Esophagus muscularis mucosa (tissue), 4 donors: ENCODE data around the gene THG1L. TPM values are rescaled to one million over a fixed set of nuclear protein-coding genes. Genes with fewer than 3 reads are reported as not detected.
A peak's percentile ranks its signal among the peaks of the same experiment; 100 is the strongest.

ENCODE experiments used
- DNase-seq: peaks from one replicate; pipeline ENCODE4 v3.0.0-alpha.2; 2017; ENCODE audit errors: extremely low spot score
- H3K27ac ChIP-seq, 4 donors: fragments of 200-600 bp; sonication (generic); replicated peaks in 1 of 4; 1 replicate in 3 of 4; 2 replicates in 1 of 4; pipeline ENCODE4 v1.5.1; 2016 to 2019; ENCODE audit warnings: mild to moderate bottlenecking in 1 of 4
- H3K27me3 ChIP-seq, 4 donors: fragments of 200-600 bp; sonication (generic); one replicate each; pipeline versions ENCODE4 v1.5.1 to v1.6.0; 2016 to 2019
- H3K36me3 ChIP-seq, 4 donors: fragments of 200-600 bp; sonication (generic); one replicate each; pipeline ENCODE4 v1.5.1; 2016 to 2019
- H3K4me1 ChIP-seq, 4 donors: fragments of 200-600 bp; sonication (generic); one replicate each; pipeline ENCODE4 v1.5.1; 2016 to 2019
- H3K4me3 ChIP-seq, 4 donors: fragments of 200-600 bp; sonication (generic); 1 replicate in 2 of 4; 2 replicates in 2 of 4; pipeline ENCODE4 v1.5.1; 2016 to 2019; ENCODE audit warnings: mild to moderate bottlenecking in 4 of 4, moderate library complexity in 1 of 4
- H3K9me3 ChIP-seq, 4 donors: fragments of 200-600 bp; sonication (generic); 1 replicate in 3 of 4; 2 replicates in 1 of 4; pipeline ENCODE4 v1.5.1; 2016 to 2019
- EP300 ChIP-seq: sonication (generic); formaldehyde crosslinking; IDR thresholded peaks from one replicate; pipeline ENCODE4 v1.6.1; 2017; ENCODE audit warnings: antibody characterized with exemption
- POLR2A ChIP-seq: fragments of 450-650 bp; IDR thresholded peaks from one replicate; pipeline ENCODE4 v1.6.1; 2017; ENCODE audit warnings: antibody characterized with exemption, moderate library complexity, mild to moderate bottlenecking, low read depth
- POLR2AphosphoS5 ChIP-seq, 2 donors: sonication (generic); formaldehyde crosslinking; IDR thresholded peaks; one replicate each; pipeline ENCODE4 v1.6.1; 2017; ENCODE audit warnings: antibody characterized with exemption in 2 of 2
- WGBS: methylation state at CpG from one replicate; pipeline ENCODE4 v1.1.5; 2018; 5-methylcytosine and 5-hydroxymethylcytosine counted together
- intact Hi-C: fragments of 100-400 bp; cut with DNase I; formaldehyde crosslinking; loops from one replicate; pipeline ENCODE4 v1.15.1; 2023
- total RNA-seq, 4 donors: library from RNA; depleted of rRNA; stranded (reverse); fragments of >200 nt; gene quantifications; one replicate each; pipeline versions ENCODE4 v1.1.0 to v1.2.1, GENCODE V29; 2016
- TF ChIP-seq, protein P1 (sequence below), 3 experiments: fragments of 200-600 bp in 2 of 3; fragments of 450-650 bp in 1 of 3; sonication (generic) in 2 of 3; IDR thresholded peaks; one replicate each; pipeline ENCODE4 v1.5.1; 2017 to 2019; ENCODE audit warnings: antibody characterized with exemption in 3 of 3, mild to moderate bottlenecking in 2 of 3, moderate library complexity in 1 of 3

Gene THG1L
- total RNA-seq, 4 donors from 2014 or later: 14.1 to 22.7 (median 20.7) TPM

DNA sequence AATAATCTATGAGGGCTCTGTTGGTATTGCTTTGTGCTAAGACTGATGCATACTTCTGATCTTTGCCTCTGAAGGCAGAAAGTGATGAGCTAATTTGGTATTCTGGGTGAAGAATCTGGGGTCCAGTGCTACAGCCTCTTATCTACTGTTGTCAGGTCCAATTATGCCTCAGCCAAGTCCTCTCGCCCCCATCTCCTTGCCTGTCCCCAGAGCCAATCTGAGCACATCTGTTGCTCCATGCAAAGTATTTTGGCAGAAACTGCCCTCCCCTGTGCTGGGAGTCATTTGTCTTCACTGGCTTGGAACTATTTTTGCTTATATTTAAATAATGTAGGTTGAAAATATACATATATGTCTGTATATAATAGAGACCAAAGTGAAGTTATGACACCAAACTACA is 35.7 kb downstream of the THG1L start:
- Histone ChIP-seq H3K36me3 (no peaks in the 10 kb centered on the region), H3K9me3 (no peaks in the 10 kb centered on the region), H3K4me1 (peaks cover 0 to 7% (median 7%) of the 10 kb centered on the region in 4 donors), H3K27ac (no peak overlapping the region), H3K27me3 (no peaks in the 10 kb centered on the region), H3K4me3 (no peak overlapping the region)
- DNase-seq: no peak
- intact Hi-C loops: no loop called here
- TF ChIP-seq, protein P1, sequence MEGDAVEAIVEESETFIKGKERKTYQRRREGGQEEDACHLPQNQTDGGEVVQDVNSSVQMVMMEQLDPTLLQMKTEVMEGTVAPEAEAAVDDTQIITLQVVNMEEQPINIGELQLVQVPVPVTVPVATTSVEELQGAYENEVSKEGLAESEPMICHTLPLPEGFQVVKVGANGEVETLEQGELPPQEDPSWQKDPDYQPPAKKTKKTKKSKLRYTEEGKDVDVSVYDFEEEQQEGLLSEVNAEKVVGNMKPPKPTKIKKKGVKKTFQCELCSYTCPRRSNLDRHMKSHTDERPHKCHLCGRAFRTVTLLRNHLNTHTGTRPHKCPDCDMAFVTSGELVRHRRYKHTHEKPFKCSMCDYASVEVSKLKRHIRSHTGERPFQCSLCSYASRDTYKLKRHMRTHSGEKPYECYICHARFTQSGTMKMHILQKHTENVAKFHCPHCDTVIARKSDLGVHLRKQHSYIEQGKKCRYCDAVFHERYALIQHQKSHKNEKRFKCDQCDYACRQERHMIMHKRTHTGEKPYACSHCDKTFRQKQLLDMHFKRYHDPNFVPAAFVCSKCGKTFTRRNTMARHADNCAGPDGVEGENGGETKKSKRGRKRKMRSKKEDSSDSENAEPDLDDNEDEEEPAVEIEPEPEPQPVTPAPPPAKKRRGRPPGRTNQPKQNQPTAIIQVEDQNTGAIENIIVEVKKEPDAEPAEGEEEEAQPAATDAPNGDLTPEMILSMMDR (IDR thresholded peaks at IDR 0.05): no peak
- TF ChIP-seq EP300 (no peak), POLR2A (no peak), POLR2AphosphoS5 (IDR thresholded peaks at IDR 0.05) (no peak)
- 73% methylated on average over 1 of the region's 1 CpG for WGBS

DNA sequence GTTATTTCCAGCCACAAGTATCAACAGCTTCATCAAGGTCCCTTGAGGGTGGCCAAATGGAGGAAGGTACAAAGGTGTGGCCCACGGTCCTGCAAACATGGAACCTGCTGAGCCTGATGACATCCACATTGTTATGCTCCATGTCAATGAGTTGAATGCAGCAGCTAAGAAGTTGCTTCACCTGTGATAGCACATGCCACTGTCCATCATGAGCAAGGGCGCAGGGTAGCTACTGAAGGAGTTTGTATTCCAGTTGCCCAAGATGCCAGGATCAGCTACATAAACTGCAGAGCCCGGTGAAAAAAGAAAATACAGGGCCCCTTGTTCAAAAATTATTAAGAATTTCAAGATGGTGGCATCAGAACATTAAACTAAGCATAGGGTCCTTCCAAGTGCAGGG is 36.5 kb downstream of the THG1L start:
- WGBS: 54% methylated on average over 2 of the region's 3 CpGs
- H3K4me3 ChIP-seq: no peak overlapping the region
- no peaks in the 10 kb centered on the region for H3K27me3 ChIP-seq
- intact Hi-C loops: no loop called here
- H3K4me1 ChIP-seq: no peaks in the 10 kb centered on the region
- H3K27ac ChIP-seq: no peak overlapping the region
- no peak for DNase-seq
- no peaks in the 10 kb centered on the region for H3K36me3 ChIP-seq
- no peak for TF ChIP-seq POLR2A
- TF ChIP-seq, protein P1 (IDR thresholded peaks at IDR 0.05): no peak
- TF ChIP-seq POLR2AphosphoS5 (IDR thresholded peaks at IDR 0.05): no peak
- TF ChIP-seq EP300: no peak
- no peaks in the 10 kb centered on the region for H3K9me3 ChIP-seq

DNA sequence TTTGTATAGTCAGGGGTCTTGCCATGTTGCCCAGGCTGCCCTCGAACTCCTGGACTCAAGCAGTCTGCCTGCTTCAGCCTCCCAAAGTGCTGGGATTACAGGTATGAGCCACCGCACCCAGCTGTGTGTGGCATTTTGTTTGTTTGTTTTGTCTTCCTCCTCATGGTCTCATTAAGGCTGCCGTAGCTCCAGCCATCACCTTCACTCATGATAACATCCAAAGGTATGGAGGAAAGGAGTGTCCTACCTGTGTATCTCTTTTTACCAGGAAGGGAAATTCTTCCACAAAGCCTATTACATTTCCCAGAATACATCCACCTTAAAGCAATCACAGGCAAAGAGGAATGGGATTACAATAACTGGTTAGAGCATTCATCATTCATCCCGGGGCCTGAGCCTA is 39.4 kb downstream of the THG1L start:
- peak; percentile 70 for DNase-seq
- 88% methylated on average over 4 of the region's 4 CpGs for WGBS
- intact Hi-C loops: no loop called here
- Histone ChIP-seq H3K4me3 (no peak overlapping the region), H3K9me3 (no peaks in the 10 kb centered on the region), H3K4me1 (no peaks in the 10 kb centered on the region), H3K36me3 (no peaks in the 10 kb centered on the region), H3K27me3 (no peaks in the 10 kb centered on the region), H3K27ac (no peak overlapping the region)
- TF ChIP-seq EP300 (no peak), POLR2AphosphoS5 (IDR thresholded peaks at IDR 0.05) (no peak), POLR2A (no peak)
- TF ChIP-seq, protein P1 (IDR thresholded peaks at IDR 0.05): no peak

DNA sequence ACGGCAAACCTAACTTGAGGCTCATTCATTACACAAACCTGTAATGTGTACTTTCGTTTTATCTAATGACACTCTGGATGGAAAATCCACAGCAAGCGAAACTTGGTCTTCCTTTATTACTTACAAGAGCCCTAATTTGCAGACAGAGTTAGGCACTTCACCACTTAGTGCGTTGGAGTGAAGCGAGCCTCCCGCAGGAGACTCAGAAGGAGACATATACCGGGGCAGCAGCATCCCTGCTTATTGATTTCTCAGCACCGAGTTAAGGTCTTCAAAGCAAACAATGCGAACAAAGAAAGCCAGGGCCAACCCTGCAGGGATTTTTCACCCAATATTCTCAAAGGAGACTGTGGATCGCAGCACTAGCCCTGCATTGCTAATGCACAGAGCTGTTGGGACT is 40.9 kb downstream of the THG1L start:
- H3K27ac ChIP-seq: no peak overlapping the region
- H3K4me3 ChIP-seq: no peak overlapping the region
- H3K36me3 ChIP-seq: no peaks in the 10 kb centered on the region
- no peak for DNase-seq
- H3K9me3 ChIP-seq: no peaks in the 10 kb centered on the region
- H3K27me3 ChIP-seq: no peaks in the 10 kb centered on the region
- intact Hi-C loops: no loop called here
- 87% methylated on average over 10 of the region's 10 CpGs for WGBS
- TF ChIP-seq, protein P1 (IDR thresholded peaks at IDR 0.05): no peak
- TF ChIP-seq POLR2A (no peak), POLR2AphosphoS5 (IDR thresholded peaks at IDR 0.05) (no peak), EP300 (no peak)
- no peaks in the 10 kb centered on the region for H3K4me1 ChIP-seq

DNA sequence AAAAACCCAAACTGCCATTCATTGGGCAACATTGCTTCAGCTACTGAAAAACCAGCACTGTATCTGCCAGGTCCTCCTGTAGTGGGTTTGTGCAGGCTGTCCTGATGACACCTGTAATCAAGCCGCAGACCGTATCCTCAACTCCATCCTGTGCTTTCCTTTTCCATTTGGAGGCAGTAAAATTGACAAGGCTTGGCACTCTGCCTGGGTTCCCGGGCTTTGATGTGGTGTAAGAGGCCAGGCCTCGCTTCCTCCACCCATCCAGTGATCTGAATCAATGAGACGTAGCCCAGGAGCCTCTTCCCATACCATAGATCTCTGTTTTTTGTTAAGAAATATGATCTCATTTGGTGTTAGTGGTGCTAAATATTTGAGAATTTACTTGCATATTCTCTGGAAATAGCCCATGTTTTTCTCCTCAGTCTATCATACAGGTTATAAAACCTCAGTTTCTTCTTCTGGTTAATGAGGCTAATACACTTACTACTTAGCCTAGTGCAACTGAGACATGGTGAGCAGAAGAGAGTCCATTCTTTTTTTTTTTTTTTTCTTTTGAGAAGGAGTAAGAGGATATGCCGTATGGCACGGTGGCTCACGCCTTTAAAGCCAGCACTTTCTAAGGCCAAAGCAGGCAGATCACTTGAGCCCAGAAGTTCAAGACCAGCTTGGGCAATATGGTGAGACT is 47.0 kb downstream of the THG1L start:
- DNase-seq: no peak
- TF ChIP-seq, protein P1 (IDR thresholded peaks at IDR 0.05): no peak
- TF ChIP-seq POLR2AphosphoS5 (IDR thresholded peaks at IDR 0.05): no peak
- no peak for TF ChIP-seq POLR2A
- no peak for TF ChIP-seq EP300
- WGBS: 78% methylated on average over 8 of the region's 8 CpGs
- H3K27ac ChIP-seq: no peak overlapping the region
- no peaks in the 10 kb centered on the region for H3K4me1 ChIP-seq
- H3K27me3 ChIP-seq: no peaks in the 10 kb centered on the region
- H3K9me3 ChIP-seq: no peaks in the 10 kb centered on the region
- intact Hi-C loops: no loop called here
- peaks cover 0 to 7% (median 0%) of the 10 kb centered on the region in 4 donors for H3K36me3 ChIP-seq
- H3K4me3 ChIP-seq: no peak overlapping the region
